ENCODE data around the gene ARHGEF28.

DNA sequence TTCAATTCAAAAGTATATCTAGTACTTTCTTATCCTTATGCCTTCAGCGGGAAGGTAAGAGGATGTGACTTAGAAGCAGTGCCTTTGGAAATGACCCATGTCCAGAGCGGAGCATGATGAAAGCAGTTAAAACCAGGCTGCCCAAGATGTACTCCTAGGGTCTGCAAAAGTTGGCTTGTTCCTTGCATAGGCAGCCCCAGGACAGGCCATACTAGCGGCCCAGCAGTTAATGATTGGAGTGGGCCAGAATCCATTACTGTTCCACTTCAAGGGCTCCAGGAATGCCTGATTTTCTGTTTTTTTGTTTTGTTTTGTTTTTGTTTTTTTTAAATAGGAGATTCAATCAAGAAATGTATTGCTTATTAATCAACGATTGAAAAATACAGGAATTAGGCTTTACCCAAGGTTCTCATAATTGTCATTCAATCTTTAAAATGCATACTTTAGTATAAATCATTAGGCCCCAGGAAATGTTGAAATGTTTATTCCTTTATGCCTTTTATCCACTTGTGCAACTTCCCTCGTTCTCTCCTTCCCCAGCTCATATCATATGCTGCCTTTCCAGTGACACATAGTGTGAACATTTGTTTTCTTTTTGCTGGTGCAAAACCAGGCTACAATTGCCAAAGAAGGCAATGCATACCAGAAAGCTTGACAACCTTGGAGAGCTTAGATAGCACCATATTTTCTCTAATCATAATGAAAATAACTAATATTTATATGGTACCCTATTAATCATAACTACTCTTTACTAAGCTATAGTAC, 190.8 kb downstream of the ARHGEF28 start:
- TF ChIP-seq, protein P1, sequence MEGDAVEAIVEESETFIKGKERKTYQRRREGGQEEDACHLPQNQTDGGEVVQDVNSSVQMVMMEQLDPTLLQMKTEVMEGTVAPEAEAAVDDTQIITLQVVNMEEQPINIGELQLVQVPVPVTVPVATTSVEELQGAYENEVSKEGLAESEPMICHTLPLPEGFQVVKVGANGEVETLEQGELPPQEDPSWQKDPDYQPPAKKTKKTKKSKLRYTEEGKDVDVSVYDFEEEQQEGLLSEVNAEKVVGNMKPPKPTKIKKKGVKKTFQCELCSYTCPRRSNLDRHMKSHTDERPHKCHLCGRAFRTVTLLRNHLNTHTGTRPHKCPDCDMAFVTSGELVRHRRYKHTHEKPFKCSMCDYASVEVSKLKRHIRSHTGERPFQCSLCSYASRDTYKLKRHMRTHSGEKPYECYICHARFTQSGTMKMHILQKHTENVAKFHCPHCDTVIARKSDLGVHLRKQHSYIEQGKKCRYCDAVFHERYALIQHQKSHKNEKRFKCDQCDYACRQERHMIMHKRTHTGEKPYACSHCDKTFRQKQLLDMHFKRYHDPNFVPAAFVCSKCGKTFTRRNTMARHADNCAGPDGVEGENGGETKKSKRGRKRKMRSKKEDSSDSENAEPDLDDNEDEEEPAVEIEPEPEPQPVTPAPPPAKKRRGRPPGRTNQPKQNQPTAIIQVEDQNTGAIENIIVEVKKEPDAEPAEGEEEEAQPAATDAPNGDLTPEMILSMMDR (IDR thresholded peaks at IDR 0.05): no peak
- no peak for TF ChIP-seq POLR2A (IDR thresholded peaks at IDR 0.05)

Data from right lobe of liver (tissue), 4 donors.